Hepatocyte (in vitro differentiated cells): Measurements from ENCODE around the gene PRKAR1B.

Experiments
- CTCF ChIP-seq: fragments of 200-600 bp; sonication (generic); IDR thresholded peaks from 2 replicates; pipeline ENCODE4 v1.5.1; 2016; ENCODE audit warnings: antibody characterized with exemption, mild to moderate bottlenecking; ENCODE audit not compliant: poor library complexity
- EZH2 ChIP-seq: fragments of 200-600 bp; sonication (generic); IDR thresholded peaks from 2 replicates; pipeline ENCODE4 v1.6.1; 2016; ENCODE audit warnings: antibody characterized with exemption, mild to moderate bottlenecking, borderline replicate concordance

GRCh38 chr7:748446-748845 is 21.4 kb upstream of the PRKAR1B start:
- TF ChIP-seq CTCF (no peak), EZH2 (no peak)
